H9 (cell line): ENCODE results near the gene DPP6. TPM values are rescaled to one million over a fixed set of nuclear protein-coding genes. Genes with fewer than 3 reads are reported as not detected.

Experiments used
- DNase-seq: peaks from one replicate; pipeline ENCODE4 v3.0.0-alpha.2; 2017
- H2AFZ ChIP-seq: one replicate; pipeline ENCODE4 v1.6.1; 2013; ENCODE audit warnings: mild to moderate bottlenecking, low read length, control low read depth, moderate library complexity
- H2AK5ac ChIP-seq: 2 replicates; pipeline ENCODE4 v1.6.1; 2013; ENCODE audit warnings: low read length, control low read depth, mixed read lengths; ENCODE audit not compliant: insufficient read length
- H2BK120ac ChIP-seq: one replicate; pipeline ENCODE4 v1.6.1; 2013; ENCODE audit warnings: low read depth, mild to moderate bottlenecking, low read length, control low read depth, inconsistent platforms; ENCODE audit not compliant: poor library complexity, severe bottlenecking
- H2BK12ac ChIP-seq: 2 replicates; pipeline ENCODE4 v1.6.1; 2013; ENCODE audit warnings: low read length, control low read depth, mixed read lengths, low read depth; ENCODE audit not compliant: insufficient read length
- H2BK15ac ChIP-seq: 2 replicates; pipeline ENCODE4 v1.6.1; 2013; ENCODE audit warnings: low read depth, low read length, control low read depth
- H2BK20ac ChIP-seq: one replicate; pipeline ENCODE4 v1.6.1; 2013; ENCODE audit warnings: low read depth, mild to moderate bottlenecking, low read length, control low read depth, inconsistent platforms; ENCODE audit not compliant: poor library complexity, severe bottlenecking
- H2BK5ac ChIP-seq: 2 replicates; pipeline ENCODE4 v1.6.1; 2013; ENCODE audit warnings: low read length, control low read depth, mixed read lengths; ENCODE audit not compliant: insufficient read length
- H3K14ac ChIP-seq: 2 replicates; pipeline ENCODE4 v1.6.1; 2013; ENCODE audit warnings: low read length, control low read depth; ENCODE audit not compliant: insufficient read depth
- H3K18ac ChIP-seq: 2 replicates; pipeline ENCODE4 v1.6.1; 2013; ENCODE audit warnings: low read depth, mild to moderate bottlenecking, mixed read lengths, low read length, control low read depth; ENCODE audit not compliant: insufficient read length
- H3K23ac ChIP-seq: 2 replicates; pipeline ENCODE4 v1.6.1; 2013; ENCODE audit warnings: low read length, control low read depth, mixed read lengths, low read depth; ENCODE audit not compliant: insufficient read length
- H3K23me2 ChIP-seq: 2 replicates; pipeline ENCODE4 v1.6.1; 2013; ENCODE audit warnings: low read depth, mild to moderate bottlenecking, mixed read lengths, low read length, control low read depth; ENCODE audit not compliant: insufficient read length, poor library complexity, severe bottlenecking
- H3K27ac ChIP-seq: 2 replicates; pipeline ENCODE4 v1.5.1; 2013; ENCODE audit warnings: low read length, control low read depth, mixed read lengths, low read depth; ENCODE audit not compliant: insufficient read length
- H3K27me3 ChIP-seq: 2 replicates; pipeline ENCODE4 v1.6.1; 2013; ENCODE audit warnings: low read length, control low read depth, inconsistent platforms; ENCODE audit not compliant: insufficient read depth
- H3K4ac ChIP-seq: 2 replicates; pipeline ENCODE4 v1.6.1; 2013; ENCODE audit warnings: low read depth, mild to moderate bottlenecking, control low read depth, inconsistent platforms, low read length, moderate library complexity
- H3K4me1 ChIP-seq: 2 replicates; pipeline ENCODE4 v1.6.1; 2013; ENCODE audit warnings: low read length, control low read depth, inconsistent platforms; ENCODE audit not compliant: insufficient read depth
- H3K4me2 ChIP-seq: 2 replicates; pipeline ENCODE4 v1.6.1; 2013; ENCODE audit warnings: low read length, control low read depth, mixed read lengths; ENCODE audit not compliant: insufficient read length, insufficient read depth
- H3K56ac ChIP-seq: 2 replicates; pipeline ENCODE4 v1.6.1; 2013; ENCODE audit warnings: low read depth, mild to moderate bottlenecking, mixed read lengths, low read length, control low read depth; ENCODE audit not compliant: insufficient read length
- H3K79me1 ChIP-seq: 2 replicates; pipeline ENCODE4 v1.6.1; 2013; ENCODE audit warnings: low read depth, mild to moderate bottlenecking, moderate library complexity, low read length, control low read depth, inconsistent platforms; ENCODE audit not compliant: insufficient read depth, poor library complexity, severe bottlenecking
- H3K79me2 ChIP-seq: 2 replicates; pipeline ENCODE4 v1.6.1; 2013; ENCODE audit warnings: low read length, control low read depth, inconsistent platforms; ENCODE audit not compliant: insufficient read depth
- H3K9ac ChIP-seq: 2 replicates; pipeline ENCODE4 v1.6.1; 2013; ENCODE audit warnings: low read length, control low read depth, mixed read lengths; ENCODE audit not compliant: insufficient read length; ENCODE audit errors: extremely low read depth
- H3K9me3 ChIP-seq: one replicate; pipeline ENCODE4 v1.6.1; 2013; ENCODE audit warnings: low read depth, low read length, inconsistent platforms; ENCODE audit not compliant: control insufficient read depth
- H3T11ph ChIP-seq: one replicate; pipeline ENCODE4 v1.6.1; 2013; ENCODE audit warnings: mild to moderate bottlenecking, low read length, control low read depth, inconsistent platforms
- H4K20me1 ChIP-seq: one replicate; pipeline ENCODE4 v1.6.1; 2013; ENCODE audit not compliant: control insufficient read depth, insufficient read length, insufficient read depth
- H4K5ac ChIP-seq: 2 replicates; pipeline ENCODE4 v1.6.1; 2013; ENCODE audit warnings: low read depth, mild to moderate bottlenecking, mixed read lengths, low read length, control low read depth; ENCODE audit not compliant: insufficient read length
- H4K8ac ChIP-seq: replicated peaks from 2 replicates; pipeline ENCODE4 v1.6.1; 2013; ENCODE audit warnings: low read length, control low read depth, mixed read lengths, low read depth; ENCODE audit not compliant: insufficient read length
- H4K91ac ChIP-seq: 2 replicates; pipeline ENCODE4 v1.6.1; 2013; ENCODE audit warnings: low read depth, mild to moderate bottlenecking, moderate library complexity, mixed read lengths, low read length, control low read depth; ENCODE audit not compliant: insufficient read length
- H3K27ac Mint-ChIP-seq, 3 experiments: 2 replicates in 2 of 3; 3 replicates in 1 of 3; pipeline ENCODE4 v1.8.0; 2020 to 2021; ENCODE audit warnings: mixed read lengths in 3 of 3, mild to moderate bottlenecking in 1 of 3, moderate library complexity in 1 of 3
- H3K27me3 Mint-ChIP-seq: 2 replicates; pipeline ENCODE4 v1.8.0; 2021; ENCODE audit warnings: low read depth, mild to moderate bottlenecking, moderate library complexity, mixed read lengths
- H3K36me3 Mint-ChIP-seq, 3 experiments: 2 replicates in 2 of 3; 3 replicates in 1 of 3; pipeline ENCODE4 v1.8.0; 2020 to 2021; ENCODE audit warnings: low read depth in 3 of 3, mixed read lengths in 3 of 3; ENCODE audit not compliant: insufficient read depth in 1 of 3
- H3K4me1 Mint-ChIP-seq, 2 experiments: 2 replicates each; pipeline ENCODE4 v1.8.0; 2020; ENCODE audit warnings: mixed read lengths in 2 of 2
- H3K4me3 Mint-ChIP-seq, 2 experiments: 2 replicates in 1 of 2; 3 replicates in 1 of 2; pipeline ENCODE4 v1.8.0; 2020 to 2021; ENCODE audit warnings: mild to moderate bottlenecking in 2 of 2, mixed read lengths in 2 of 2, moderate library complexity in 1 of 2
- H3K9me3 Mint-ChIP-seq, 2 experiments: 2 replicates in 1 of 2; 3 replicates in 1 of 2; pipeline ENCODE4 v1.8.0; 2020; ENCODE audit warnings: mild to moderate bottlenecking in 2 of 2, mixed read lengths in 2 of 2, moderate library complexity in 1 of 2
- CTCF ChIP-seq: fragments of 200-600 bp; sonication (generic); conservative IDR thresholded peaks from 3 replicates; pipeline ENCODE4 v1.8.0; 2021; ENCODE audit warnings: antibody characterized with exemption, mild to moderate bottlenecking
- WGBS: extraction: QIAGEN DNeasy Blood & Tissue Kit; methylation state at CpG from one replicate; pipeline ENCODE4 v1.1.7; 2013; ENCODE audit warnings: missing lambda C conversion rate, low lambda C conversion rate, mixed read lengths; ENCODE audit not compliant: insufficient read length; ENCODE audit errors: extremely low coverage; 5-methylcytosine and 5-hydroxymethylcytosine counted together
- total RNA-seq: library from RNA; stranded (reverse); gene quantifications from 2 replicates; pipeline ENCODE4 v1.2.1, GENCODE V29; 2021

DPP6 gene
- total RNA-seq, 1 experiment from 2014 or later: 4.5 TPM

- no peak overlapping the region for H2BK5ac ChIP-seq
- H3K27me3 Mint-ChIP-seq: no peaks in the 10 kb centered on the region
- 0 out of 4 replicates have a peak, but pooled peaks cover 0 to 3% of the 10 kb centered on the region in 2 experiments for H3K4me1 Mint-ChIP-seq
- no peak overlapping the region for H3K27ac Mint-ChIP-seq
- DNase-seq: no peak
- no peaks in the 10 kb centered on the region for H3K36me3 Mint-ChIP-seq
- H3K23me2 ChIP-seq: no peaks in the 10 kb centered on the region
- no peak overlapping the region for H3K23ac ChIP-seq
- H3K79me1 ChIP-seq: no peaks in the 10 kb centered on the region
- H2BK120ac ChIP-seq: no peak overlapping the region
- H4K8ac ChIP-seq: no peak overlapping the region
- no peak overlapping the region for H4K91ac ChIP-seq
- H4K5ac ChIP-seq: no peak overlapping the region
- no peak overlapping the region for H3K4ac ChIP-seq
- H3K14ac ChIP-seq: no peak overlapping the region
- no peak overlapping the region for H2BK12ac ChIP-seq
- H3K4me1 ChIP-seq: no peaks in the 10 kb centered on the region
- H3K79me2 ChIP-seq: no peaks in the 10 kb centered on the region
- no peak overlapping the region for H3K4me3 Mint-ChIP-seq
- H3T11ph ChIP-seq: no peak overlapping the region
- H3K56ac ChIP-seq: no peak overlapping the region
- H3K9me3 ChIP-seq: no peaks in the 10 kb centered on the region
- no peak overlapping the region for H2BK15ac ChIP-seq
- no peaks in the 10 kb centered on the region for H3K27me3 ChIP-seq
- H3K18ac ChIP-seq: no peak overlapping the region
- no peak overlapping the region for H3K27ac ChIP-seq
- TF ChIP-seq CTCF: no peak
- H2AK5ac ChIP-seq: no peak overlapping the region
- H2BK20ac ChIP-seq: no peak overlapping the region
- no peak overlapping the region for H3K4me2 ChIP-seq
- no peaks in the 10 kb centered on the region for H3K9me3 Mint-ChIP-seq
- H3K9ac ChIP-seq: no peak overlapping the region
- no peaks in the 10 kb centered on the region for H4K20me1 ChIP-seq
- WGBS: no CpG with 5 or more reads among the region's 20 CpGs
- H2AFZ ChIP-seq: no peak overlapping the region
Measured at GRCh38 chr7:154429666-154430404, 377.6 kb downstream of the DPP6 start.
